Caco-2 (cell line): ENCODE results near the gene PNKD. TPM values are rescaled to one million over a fixed set of nuclear protein-coding genes. Genes with fewer than 3 reads are reported as not detected.
A peak's percentile ranks its signal among the peaks of the same experiment; 100 is the strongest.

Source experiments
- BruUV-seq: library from RNA; stranded (reverse); fragments of 400-500 nt; replicated peaks from 2 replicates; lab custom pipeline; 2021; lab: Mats Ljungman, UMichigan
- CTCF ChIA-PET: fragments of 300-600 bp; sonication (Branson Sonifier 250); formaldehyde crosslinking; loops from one replicate; lab custom pipeline; 2022; ENCODE audit warnings: antibody characterized with exemption; lab: Charles Lee
- POLR2A ChIA-PET: fragments of 300-600 bp; sonication (Branson Sonifier 250); formaldehyde crosslinking; loops from one replicate; lab custom pipeline; 2022; ENCODE audit warnings: antibody characterized with exemption; lab: Charles Lee
- DNase-seq, 2 experiments: peaks; one replicate each; pipeline versions ENCODE4 v3.0.0 to v3.0.0-alpha.2; 2020 to 2022
- H3K27me3 ChIP-seq: replicated peaks from 2 replicates; pipeline ENCODE4 v1.6.0; 2011; ENCODE audit warnings: low read length; ENCODE audit not compliant: control insufficient read depth, insufficient read depth
- H3K36me3 ChIP-seq: 2 replicates; pipeline ENCODE4 v1.5.1; 2011; ENCODE audit warnings: low read length; ENCODE audit not compliant: control insufficient read depth, insufficient read depth
- H3K4me1 ChIP-seq: fragments of 250-450 bp; sonication (Bioruptor Pico); 2 replicates; pipeline ENCODE4 v1.5.1; 2020; ENCODE audit warnings: mild to moderate bottlenecking
- H3K4me3 ChIP-seq: 2 replicates; pipeline ENCODE4 v1.5.1; 2011; ENCODE audit warnings: low read depth, mild to moderate bottlenecking, control low read depth, low read length
- H3K9me3 ChIP-seq: fragments of 250-450 bp; sonication (Bioruptor Pico); 2 replicates; pipeline ENCODE4 v1.5.1; 2020; ENCODE audit warnings: mild to moderate bottlenecking, moderate library complexity
- H3K27ac Mint-ChIP-seq: one replicate; pipeline ENCODE4 v1.8.0; 2022; ENCODE audit warnings: mixed read lengths; ENCODE audit not compliant: unreplicated experiment
- H3K27me3 Mint-ChIP-seq: one replicate; pipeline ENCODE4 v1.8.0; 2022; ENCODE audit warnings: mixed read lengths; ENCODE audit not compliant: insufficient read depth, unreplicated experiment
- H3K36me3 Mint-ChIP-seq: one replicate; pipeline ENCODE4 v1.8.0; 2022; ENCODE audit warnings: mild to moderate bottlenecking, mixed read lengths; ENCODE audit not compliant: insufficient read depth, unreplicated experiment
- H3K4me1 Mint-ChIP-seq: one replicate; pipeline ENCODE4 v1.8.0; 2022; ENCODE audit warnings: low read depth, mixed read lengths; ENCODE audit not compliant: unreplicated experiment
- H3K4me3 Mint-ChIP-seq: one replicate; pipeline ENCODE4 v1.8.0; 2022; ENCODE audit warnings: mild to moderate bottlenecking, moderate library complexity, mixed read lengths; ENCODE audit not compliant: unreplicated experiment
- H3K9me3 Mint-ChIP-seq: one replicate; pipeline ENCODE4 v1.8.0; 2022; ENCODE audit warnings: mixed read lengths; ENCODE audit not compliant: unreplicated experiment
- intact Hi-C: fragments of 100-400 bp; cut with micrococcal nuclease; formaldehyde crosslinking; loops from one replicate; pipeline ENCODE4 v1.10.0; 2022; ENCODE audit not compliant: unreplicated experiment
- total RNA-seq: library from RNA; stranded (reverse); gene quantifications from 2 replicates; pipeline ENCODE4 v1.2.3, GENCODE V29; 2022
- TF ChIP-seq, protein P1 (sequence below), 2 experiments: fragments of 200-600 bp in 1 of 2; IDR thresholded peaks; 1 replicate in 1 of 2; 2 replicates in 1 of 2; pipeline versions ENCODE4 v1.5.1 to v1.8.0; 2011 to 2022; ENCODE audit warnings: antibody characterized with exemption in 1 of 2, control low read depth in 1 of 2, inconsistent platforms in 1 of 2, low read depth in 1 of 2, low read length in 1 of 2, mild to moderate bottlenecking in 1 of 2, moderate library complexity in 1 of 2; ENCODE audit not compliant: insufficient read depth in 1 of 2, severe bottlenecking in 1 of 2, unreplicated experiment in 1 of 2

PNKD gene
- total RNA-seq, 1 experiment from 2014 or later: 39.2 TPM

GRCh38 chr2:218233543-218233942 lies 36.8 kb upstream of the PNKD start:
- no peak for DNase-seq
- Histone ChIP-seq H3K4me1 (peaks cover 45% of the 10 kb centered on the region), H3K4me3 (no peak overlapping the region), H3K27me3 (no peaks in the 10 kb centered on the region), H3K9me3 (no peaks in the 10 kb centered on the region), H3K36me3 (peaks cover 1% of the 10 kb centered on the region; the same call in 1 of the 2 replicates)
- Mint-ChIP-seq H3K4me3 (no peak overlapping the region), H3K9me3 (no peaks in the 10 kb centered on the region), H3K27ac (peak overlapping the region; percentile 32), H3K36me3 (peaks cover 97% of the 10 kb centered on the region), H3K4me1 (peaks cover 30% of the 10 kb centered on the region), H3K27me3 (no peaks in the 10 kb centered on the region)
- ChIA-PET POLR2A (interaction anchor here (0.7 kb wide), 1 partner anchor 40 kb away, joined by 4 read pairs; no protein-coding TSS in a partner anchor), CTCF (interaction anchor here (0.7 kb wide), 1 partner anchor 268 kb away, joined by 3 read pairs; no protein-coding TSS in a partner anchor)
- BruUV-seq: no TSS peak
- intact Hi-C loops: loop anchor here (5.0 kb wide), 1 partner anchor 46 kb away; no protein-coding TSS in a partner anchor
- TF ChIP-seq, protein P1, sequence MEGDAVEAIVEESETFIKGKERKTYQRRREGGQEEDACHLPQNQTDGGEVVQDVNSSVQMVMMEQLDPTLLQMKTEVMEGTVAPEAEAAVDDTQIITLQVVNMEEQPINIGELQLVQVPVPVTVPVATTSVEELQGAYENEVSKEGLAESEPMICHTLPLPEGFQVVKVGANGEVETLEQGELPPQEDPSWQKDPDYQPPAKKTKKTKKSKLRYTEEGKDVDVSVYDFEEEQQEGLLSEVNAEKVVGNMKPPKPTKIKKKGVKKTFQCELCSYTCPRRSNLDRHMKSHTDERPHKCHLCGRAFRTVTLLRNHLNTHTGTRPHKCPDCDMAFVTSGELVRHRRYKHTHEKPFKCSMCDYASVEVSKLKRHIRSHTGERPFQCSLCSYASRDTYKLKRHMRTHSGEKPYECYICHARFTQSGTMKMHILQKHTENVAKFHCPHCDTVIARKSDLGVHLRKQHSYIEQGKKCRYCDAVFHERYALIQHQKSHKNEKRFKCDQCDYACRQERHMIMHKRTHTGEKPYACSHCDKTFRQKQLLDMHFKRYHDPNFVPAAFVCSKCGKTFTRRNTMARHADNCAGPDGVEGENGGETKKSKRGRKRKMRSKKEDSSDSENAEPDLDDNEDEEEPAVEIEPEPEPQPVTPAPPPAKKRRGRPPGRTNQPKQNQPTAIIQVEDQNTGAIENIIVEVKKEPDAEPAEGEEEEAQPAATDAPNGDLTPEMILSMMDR (IDR thresholded peaks at IDR 0.05; ENCODE audit: insufficient read depth in 1 of 2, low read depth in 1 of 2, low read length in 1 of 2, severe bottlenecking in 1 of 2, unreplicated experiment in 1 of 2): no peak

DNA sequence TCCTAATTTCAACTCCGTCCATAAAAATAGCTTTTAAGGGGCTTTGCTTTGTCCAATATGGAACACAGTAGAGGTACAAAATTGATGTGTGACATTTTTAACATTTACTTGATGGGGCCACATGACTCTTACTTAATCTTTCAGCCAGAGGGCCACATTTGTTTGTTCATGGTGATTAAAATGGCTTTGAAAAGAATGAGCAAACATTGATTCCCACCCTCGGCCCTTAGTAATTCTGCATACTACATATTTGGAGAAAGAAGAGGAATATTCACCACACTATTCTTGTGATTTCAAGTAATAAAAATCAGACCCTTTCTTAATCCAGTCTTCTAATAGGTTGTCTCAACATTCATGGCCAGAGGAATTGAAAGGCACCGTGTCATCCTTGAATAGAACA lies 35.8 kb upstream of the PNKD start:
- Histone ChIP-seq H3K9me3 (no peaks in the 10 kb centered on the region), H3K36me3 (peaks cover 1% of the 10 kb centered on the region; the same call in 1 of the 2 replicates), H3K4me3 (no peak overlapping the region), H3K4me1 (peaks cover 37% of the 10 kb centered on the region), H3K27me3 (no peaks in the 10 kb centered on the region)
- Mint-ChIP-seq H3K27ac (peak overlapping the region; percentile 49), H3K9me3 (no peaks in the 10 kb centered on the region), H3K36me3 (peaks cover 98% of the 10 kb centered on the region), H3K4me1 (peaks cover 30% of the 10 kb centered on the region), H3K27me3 (no peaks in the 10 kb centered on the region), H3K4me3 (no peak overlapping the region)
- ChIA-PET CTCF (interaction anchor here (1.1 kb wide), 1 partner anchor 8 kb away, joined by 3 read pairs; no protein-coding TSS in a partner anchor), POLR2A (no interaction called here)
- no peak for DNase-seq
- intact Hi-C loops: loop anchor here (5.0 kb wide), 1 partner anchor 47 kb away; no protein-coding TSS in a partner anchor
- BruUV-seq: no TSS peak
- TF ChIP-seq, protein P1 (IDR thresholded peaks at IDR 0.05; ENCODE audit: insufficient read depth in 1 of 2, low read depth in 1 of 2, low read length in 1 of 2, severe bottlenecking in 1 of 2, unreplicated experiment in 1 of 2): no peak

DNA sequence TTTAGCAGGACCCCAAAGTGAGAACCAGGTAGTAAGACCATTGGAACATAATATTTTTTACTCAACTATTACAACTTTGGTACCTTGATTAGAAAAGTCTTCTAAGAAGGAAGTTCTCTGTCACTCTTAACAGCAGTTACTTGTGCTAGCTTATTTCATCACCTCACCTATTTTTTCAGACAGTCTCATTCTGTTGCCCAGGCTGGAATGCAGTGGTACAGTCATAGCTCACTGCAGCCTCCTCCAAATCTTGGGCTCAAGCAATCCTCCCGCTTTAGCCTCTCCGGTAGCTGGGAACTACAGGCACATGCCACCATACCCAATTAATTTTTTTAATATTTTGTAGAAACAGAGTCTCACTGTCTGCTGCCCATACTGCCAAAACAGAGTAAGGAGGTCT lies 35.3 kb upstream of the PNKD start:
- Mint-ChIP-seq H3K4me3 (no peak overlapping the region), H3K27ac (peak overlapping the region; percentile 49), H3K9me3 (no peaks in the 10 kb centered on the region), H3K27me3 (no peaks in the 10 kb centered on the region), H3K36me3 (peaks cover 99% of the 10 kb centered on the region), H3K4me1 (peaks cover 30% of the 10 kb centered on the region)
- Histone ChIP-seq H3K36me3 (peaks cover 1% of the 10 kb centered on the region; the same call in 1 of the 2 replicates), H3K4me3 (no peak overlapping the region), H3K9me3 (no peaks in the 10 kb centered on the region), H3K27me3 (no peaks in the 10 kb centered on the region), H3K4me1 (peaks cover 33% of the 10 kb centered on the region)
- POLR2A ChIA-PET: no interaction called here
- BruUV-seq: no TSS peak
- no peak for DNase-seq
- CTCF ChIA-PET: interaction anchor here (1.1 kb wide), 1 partner anchor 8 kb away, joined by 3 read pairs; no protein-coding TSS in a partner anchor
- intact Hi-C loops: no loop called here
- TF ChIP-seq, protein P1 (IDR thresholded peaks at IDR 0.05; ENCODE audit: insufficient read depth in 1 of 2, low read depth in 1 of 2, low read length in 1 of 2, severe bottlenecking in 1 of 2, unreplicated experiment in 1 of 2): no peak
